Activated B cell treated with CpG ODN at 0.5 μM for 24 hours (primary cell): Measurements from ENCODE around the gene KRTAP10-5. TPM values are rescaled to one million over a fixed set of nuclear protein-coding genes. Genes with fewer than 3 reads are reported as not detected.

ENCODE experiments used
- ATAC-seq: fragments of 200-7000 bp; cut with Tn5 transposase; one replicate; pipeline ENCODE4 v1.10.0; 2021; ENCODE audit warnings: low read depth, mild to moderate bottlenecking, moderate library complexity
- CTCF ChIA-PET: fragments of 350-600 bp; sonication (Branson Sonifier 250); formaldehyde crosslinking; loops from one replicate; lab custom pipeline; 2021; ENCODE audit warnings: antibody characterized with exemption; lab: Charles Lee
- POLR2A ChIA-PET: fragments of 350-600 bp; sonication (Branson Sonifier 250); formaldehyde crosslinking; loops from one replicate; lab custom pipeline; 2021; ENCODE audit warnings: antibody characterized with exemption; lab: Charles Lee
- DNase-seq: peaks from one replicate; pipeline ENCODE4 v3.0.0; 2022
- H3K27ac Mint-ChIP-seq: one replicate; pipeline ENCODE4 v1.8.0; 2020; ENCODE audit warnings: mixed read lengths
- H3K27me3 Mint-ChIP-seq: one replicate; pipeline ENCODE4 v1.8.0; 2021; ENCODE audit warnings: mixed read lengths
- H3K36me3 Mint-ChIP-seq: one replicate; pipeline ENCODE4 v1.8.0; 2021; ENCODE audit warnings: low read depth, mixed read lengths
- H3K4me1 Mint-ChIP-seq: one replicate; pipeline ENCODE4 v1.8.0; 2021; ENCODE audit warnings: mixed read lengths
- H3K4me3 Mint-ChIP-seq: one replicate; pipeline ENCODE4 v1.8.0; 2020; ENCODE audit warnings: mild to moderate bottlenecking, mixed read lengths
- H3K9me3 Mint-ChIP-seq: one replicate; pipeline ENCODE4 v1.8.0; 2020; ENCODE audit warnings: mixed read lengths
- CTCF ChIP-seq: fragments of 200-600 bp; IDR thresholded peaks from one replicate; pipeline ENCODE4 v1.8.0; 2022; ENCODE audit warnings: antibody characterized with exemption, mild to moderate bottlenecking
- intact Hi-C: fragments of 100-400 bp; cut with micrococcal nuclease; formaldehyde crosslinking; loops from one replicate; pipeline ENCODE4 v1.15.1; 2024
- total RNA-seq: library from RNA; stranded (reverse); gene quantifications from 2 replicates; pipeline ENCODE4 v1.2.3, GENCODE V29; 2022

Gene KRTAP10-5
- total RNA-seq, 1 donor from 2014 or later = not detected

GRCh38 chr21:44617071-44617501 is 36.7 kb upstream of the KRTAP10-5 start:
- DNase-seq = no peak
- Mint-ChIP-seq H3K4me3 (no peak overlapping the region), H3K27me3 (peaks cover 7% of the 10 kb centered on the region), H3K4me1 (peaks cover 15% of the 10 kb centered on the region), H3K9me3 (peaks cover 15% of the 10 kb centered on the region), H3K36me3 (peaks cover 6% of the 10 kb centered on the region), H3K27ac (no peak overlapping the region)
- no peak for ATAC-seq
- POLR2A ChIA-PET = no interaction called here
- intact Hi-C loops = no loop called here
- no peak for TF ChIP-seq CTCF
- CTCF ChIA-PET = no interaction called here

- H3K27ac Mint-ChIP-seq = no peak overlapping the region
- H3K27me3 Mint-ChIP-seq = peaks cover 7% of the 10 kb centered on the region
- peaks cover 15% of the 10 kb centered on the region for H3K9me3 Mint-ChIP-seq
- no peak for DNase-seq
- no peak for ATAC-seq
- no peak for TF ChIP-seq CTCF
- POLR2A ChIA-PET = no interaction called here
- CTCF ChIA-PET = no interaction called here
- H3K4me1 Mint-ChIP-seq = peaks cover 15% of the 10 kb centered on the region
- intact Hi-C loops = no loop called here
- peaks cover 6% of the 10 kb centered on the region for H3K36me3 Mint-ChIP-seq
- no peak overlapping the region for H3K4me3 Mint-ChIP-seq
Observed at GRCh38 chr21:44616591-44616926, 36.2 kb upstream of the KRTAP10-5 start.

- no peak for TF ChIP-seq CTCF
- Mint-ChIP-seq H3K36me3 (peaks cover 6% of the 10 kb centered on the region), H3K9me3 (peaks cover 20% of the 10 kb centered on the region), H3K27me3 (peaks cover 7% of the 10 kb centered on the region), H3K4me1 (peaks cover 15% of the 10 kb centered on the region), H3K4me3 (no peak overlapping the region), H3K27ac (no peak overlapping the region)
- DNase-seq (no peak), ATAC-seq (no peak)
- intact Hi-C loops = no loop called here
- POLR2A ChIA-PET = no interaction called here
- CTCF ChIA-PET = no interaction called here
Observed at GRCh38 chr21:44615911-44616590, 35.6 kb upstream of the KRTAP10-5 start.

GRCh38 chr21:44615466-44615865 is 35.1 kb upstream of the KRTAP10-5 start:
- Mint-ChIP-seq H3K36me3 (peaks cover 6% of the 10 kb centered on the region), H3K27me3 (peaks cover 7% of the 10 kb centered on the region), H3K9me3 (peaks cover 19% of the 10 kb centered on the region), H3K4me1 (peaks cover 15% of the 10 kb centered on the region), H3K4me3 (no peak overlapping the region), H3K27ac (no peak overlapping the region)
- DNase-seq = no peak
- no peak for TF ChIP-seq CTCF
- intact Hi-C loops = no loop called here
- no peak for ATAC-seq
- CTCF ChIA-PET = no interaction called here
- POLR2A ChIA-PET = no interaction called here

GRCh38 chr21:44614961-44615391 is 34.6 kb upstream of the KRTAP10-5 start:
- Mint-ChIP-seq H3K4me3 (no peak overlapping the region), H3K27ac (no peak overlapping the region), H3K36me3 (peaks cover 4% of the 10 kb centered on the region), H3K27me3 (peaks cover 7% of the 10 kb centered on the region), H3K9me3 (peaks cover 17% of the 10 kb centered on the region), H3K4me1 (peaks cover 15% of the 10 kb centered on the region)
- no peak for DNase-seq
- no peak for ATAC-seq
- no peak for TF ChIP-seq CTCF
- ChIA-PET POLR2A (no interaction called here), CTCF (no interaction called here)
- intact Hi-C loops = no loop called here
